GM13976 (cell line): ENCODE data around the gene GNE.

Source experiments
- DNase-seq: peaks from one replicate; pipeline ENCODE4 v3.0.0; 2012; ENCODE audit warnings: low spot score
- in situ Hi-C: fragments of 300-500 bp; cut with MboI; formaldehyde crosslinking; loops from one replicate; pipeline ENCODE4 v1.12.0; 2022; ENCODE audit warnings: low sequenced_read_pairs, mixed read lengths, inconsistent platforms; ENCODE audit not compliant: unreplicated experiment
- TF ChIP-seq, protein P1 (sequence below): IDR thresholded peaks from 2 replicates; pipeline ENCODE4 v1.5.1; 2012; ENCODE audit warnings: borderline replicate concordance, mild to moderate bottlenecking; ENCODE audit not compliant: insufficient read depth; ENCODE audit errors: extremely low read depth, missing control alignments, control extremely low read depth

The GNE gene

GRCh38 chr9:36293918-36294317 lies 35.7 kb upstream of the GNE start:
- TF ChIP-seq, protein P1, sequence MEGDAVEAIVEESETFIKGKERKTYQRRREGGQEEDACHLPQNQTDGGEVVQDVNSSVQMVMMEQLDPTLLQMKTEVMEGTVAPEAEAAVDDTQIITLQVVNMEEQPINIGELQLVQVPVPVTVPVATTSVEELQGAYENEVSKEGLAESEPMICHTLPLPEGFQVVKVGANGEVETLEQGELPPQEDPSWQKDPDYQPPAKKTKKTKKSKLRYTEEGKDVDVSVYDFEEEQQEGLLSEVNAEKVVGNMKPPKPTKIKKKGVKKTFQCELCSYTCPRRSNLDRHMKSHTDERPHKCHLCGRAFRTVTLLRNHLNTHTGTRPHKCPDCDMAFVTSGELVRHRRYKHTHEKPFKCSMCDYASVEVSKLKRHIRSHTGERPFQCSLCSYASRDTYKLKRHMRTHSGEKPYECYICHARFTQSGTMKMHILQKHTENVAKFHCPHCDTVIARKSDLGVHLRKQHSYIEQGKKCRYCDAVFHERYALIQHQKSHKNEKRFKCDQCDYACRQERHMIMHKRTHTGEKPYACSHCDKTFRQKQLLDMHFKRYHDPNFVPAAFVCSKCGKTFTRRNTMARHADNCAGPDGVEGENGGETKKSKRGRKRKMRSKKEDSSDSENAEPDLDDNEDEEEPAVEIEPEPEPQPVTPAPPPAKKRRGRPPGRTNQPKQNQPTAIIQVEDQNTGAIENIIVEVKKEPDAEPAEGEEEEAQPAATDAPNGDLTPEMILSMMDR: no peak
- no peak for DNase-seq
- in situ Hi-C loops: no loop called here

DNA sequence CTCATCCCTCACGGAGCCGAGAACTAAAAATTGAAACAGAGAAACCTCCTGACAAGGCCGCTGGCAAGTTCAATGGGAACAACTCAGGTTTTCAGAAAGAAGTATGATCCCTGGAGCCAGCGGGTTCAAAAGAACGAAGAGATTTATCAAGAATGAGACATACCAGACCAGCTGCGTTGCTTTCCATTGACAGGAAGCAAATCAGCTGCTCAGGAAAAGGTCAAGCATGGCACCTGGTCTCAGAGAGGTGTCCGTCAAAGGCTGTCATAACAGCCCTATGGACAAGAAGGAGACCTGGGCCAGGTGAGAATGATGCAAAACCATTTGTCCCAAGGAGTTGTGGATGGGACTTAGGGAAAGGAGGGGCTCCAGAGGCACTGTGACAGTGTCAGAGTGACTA lies 34.9 kb upstream of the GNE start:
- TF ChIP-seq, protein P1: no peak
- in situ Hi-C loops: no loop called here

DNA sequence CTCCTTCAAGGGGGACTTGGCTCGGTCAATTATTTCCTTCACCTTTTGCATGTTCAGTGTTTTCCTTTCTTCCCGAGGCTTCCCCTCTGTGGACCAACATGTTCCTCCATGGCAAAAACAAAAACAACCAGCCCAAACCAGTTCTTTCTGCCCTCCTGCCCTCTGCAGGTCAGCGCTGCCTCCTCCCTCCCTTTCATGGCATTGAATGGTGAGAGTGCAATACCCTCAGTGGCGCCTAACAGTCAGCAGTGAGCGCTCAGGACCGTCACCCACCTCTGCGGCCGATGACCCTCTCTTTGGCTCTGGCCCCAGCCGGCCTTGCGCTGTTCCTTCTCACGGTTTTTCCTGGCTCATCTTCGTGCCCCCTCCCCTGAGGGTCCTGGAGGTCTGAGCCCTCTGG lies 34.4 kb upstream of the GNE start:
- TF ChIP-seq, protein P1: no peak
- DNase-seq: no peak
- in situ Hi-C loops: no loop called here

More for the DNA sequence above, 34.9 kb upstream of the GNE start:
- DNase-seq: no peak

DNA sequence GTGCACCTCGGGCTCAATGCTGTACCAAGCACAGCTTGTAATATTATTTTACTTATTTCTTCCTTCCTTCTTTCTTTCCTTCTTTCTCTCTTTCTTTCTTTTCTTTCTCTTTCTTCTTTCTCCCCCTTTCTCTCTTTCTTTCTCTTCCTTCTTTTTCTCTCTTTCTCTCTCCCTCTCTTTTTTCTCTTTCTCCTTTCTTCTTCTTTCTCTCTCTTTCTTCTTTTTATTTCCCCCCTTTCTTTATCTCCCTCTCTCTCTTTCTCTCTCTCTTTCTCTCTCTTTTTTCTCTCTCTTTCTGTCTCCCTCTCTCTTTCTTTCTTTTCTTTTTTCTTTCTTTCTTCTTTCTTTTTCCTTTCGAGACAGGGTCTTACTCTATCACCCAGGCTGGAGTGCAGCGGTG lies 32.7 kb upstream of the GNE start:
- no peak for DNase-seq
- TF ChIP-seq, protein P1: no peak
- in situ Hi-C loops: no loop called here

- in situ Hi-C loops: no loop called here
- no peak for DNase-seq
- TF ChIP-seq, protein P1: no peak
Observed at GRCh38 chr9:36289836-36290435, 31.7 kb upstream of the GNE start.

- TF ChIP-seq, protein P1: no peak
- in situ Hi-C loops: no loop called here
- no peak for DNase-seq
Observed at GRCh38 chr9:36288070-36288469, 29.8 kb upstream of the GNE start.
